ENCODE results near the gene CNTF.
A peak's percentile ranks its signal among the peaks of the same experiment; 100 is the strongest.
"Not testable (repeated sequence)": the region's sequence is repeated elsewhere in the genome, so short reads cannot be mapped to it uniquely, and the experiment has no call there.

CNTF gene, protein sequence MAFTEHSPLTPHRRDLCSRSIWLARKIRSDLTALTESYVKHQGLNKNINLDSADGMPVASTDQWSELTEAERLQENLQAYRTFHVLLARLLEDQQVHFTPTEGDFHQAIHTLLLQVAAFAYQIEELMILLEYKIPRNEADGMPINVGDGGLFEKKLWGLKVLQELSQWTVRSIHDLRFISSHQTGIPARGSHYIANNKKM

GRCh38 chr11:58622344-58622743 is at the start of gene CNTF:
Gene CNTF (plus strand): TSS chr11:58622665. CDS start chr11:58622753, 88 bp downstream.
- peak; percentile 37 for DNase-seq (ENCODE audit: low spot score)

DNA sequence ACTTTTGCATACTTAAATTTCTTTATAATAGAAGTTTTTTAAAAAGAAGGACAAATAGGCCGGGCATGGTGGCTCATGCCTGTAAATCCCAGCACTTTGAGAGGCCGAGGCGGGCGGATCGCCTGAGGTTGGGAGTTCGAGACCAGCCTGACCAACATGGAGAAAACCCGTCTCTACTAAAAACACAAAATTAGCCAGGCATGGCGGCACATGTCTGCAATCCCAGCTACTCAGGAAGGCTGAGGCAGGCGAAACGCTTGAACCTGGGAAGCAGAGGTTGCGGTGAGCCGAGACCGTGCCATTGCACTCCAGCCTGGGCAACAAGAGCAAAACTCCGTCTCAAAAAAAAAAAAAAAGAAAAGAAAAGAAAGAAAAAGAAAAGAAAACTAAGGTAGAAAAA is 49.6 kb upstream of the CNTF start:
- not testable (repeated sequence) for DNase-seq (ENCODE audit: low spot score)

GRCh38 chr11:58573451-58574104 is 48.9 kb upstream of the CNTF start:
- peak; percentile 63 for DNase-seq (ENCODE audit: low spot score)

DNA sequence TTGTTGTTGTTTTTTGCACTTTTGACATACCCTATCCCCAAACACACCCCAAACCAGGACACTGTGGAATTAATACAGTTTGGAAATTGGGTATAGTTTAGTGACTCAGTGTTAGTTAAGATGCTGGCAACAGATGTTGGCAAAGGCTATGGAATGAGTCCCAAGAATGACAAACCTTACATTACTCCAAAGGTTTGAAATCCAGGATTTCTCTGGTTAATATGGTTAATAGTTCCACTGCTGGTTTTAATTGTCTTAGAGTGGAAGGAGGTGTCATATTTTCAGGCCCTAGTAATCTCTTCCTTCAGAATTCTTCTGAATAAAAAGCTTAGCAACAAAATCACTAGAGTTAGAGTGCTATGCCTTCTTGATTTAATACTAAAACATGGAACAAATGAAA is 47.6 kb upstream of the CNTF start:
- peak; percentile 24 for DNase-seq (ENCODE audit: low spot score)

- peak; percentile 41 for DNase-seq (ENCODE audit: low spot score)
Observed at GRCh38 chr11:58575377-58576020, 47.0 kb upstream of the CNTF start, which contains the start of gene LPXN. Gene LPXN (minus strand): TSS chr11:58575856. CDS start chr11:58575772, 84 bp downstream.

- peak; percentile 9 for DNase-seq (ENCODE audit: low spot score)
Observed at GRCh38 chr11:58576887-58577471, 45.5 kb upstream of the CNTF start.

DNA sequence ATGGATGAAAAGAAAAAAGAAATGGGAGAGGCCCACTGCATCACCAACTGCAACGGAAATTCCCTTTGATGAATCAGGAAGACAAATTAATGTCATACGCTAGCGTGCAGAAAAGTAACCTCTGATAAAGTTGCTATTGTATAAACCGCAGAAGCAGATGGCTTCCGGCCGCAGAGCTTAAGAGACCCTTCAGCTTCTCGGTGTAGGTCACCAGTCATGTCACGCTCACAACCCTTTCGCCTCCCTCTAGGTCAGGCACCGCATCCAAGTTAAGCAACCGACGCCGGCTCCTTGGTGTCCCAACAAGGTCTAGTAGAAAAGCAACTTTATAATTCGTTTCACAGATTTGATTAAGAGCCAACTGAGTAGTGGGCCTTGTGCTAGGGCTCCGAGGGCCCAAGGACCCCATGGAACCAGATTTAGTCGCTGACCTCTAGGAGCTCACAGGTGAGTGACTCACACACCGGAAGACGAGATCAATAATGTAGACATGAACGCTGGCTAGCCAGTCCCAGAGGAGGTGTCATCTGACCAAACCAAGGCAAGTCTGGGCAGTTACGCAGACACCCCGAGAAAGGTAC is 44.8 kb upstream of the CNTF start:
- DNase-seq (ENCODE audit: low spot score) = peak; percentile 30

- peak; percentile 83 for DNase-seq (ENCODE audit: low spot score)
Observed at GRCh38 chr11:58578136-58578634, 44.3 kb upstream of the CNTF start.

DNA sequence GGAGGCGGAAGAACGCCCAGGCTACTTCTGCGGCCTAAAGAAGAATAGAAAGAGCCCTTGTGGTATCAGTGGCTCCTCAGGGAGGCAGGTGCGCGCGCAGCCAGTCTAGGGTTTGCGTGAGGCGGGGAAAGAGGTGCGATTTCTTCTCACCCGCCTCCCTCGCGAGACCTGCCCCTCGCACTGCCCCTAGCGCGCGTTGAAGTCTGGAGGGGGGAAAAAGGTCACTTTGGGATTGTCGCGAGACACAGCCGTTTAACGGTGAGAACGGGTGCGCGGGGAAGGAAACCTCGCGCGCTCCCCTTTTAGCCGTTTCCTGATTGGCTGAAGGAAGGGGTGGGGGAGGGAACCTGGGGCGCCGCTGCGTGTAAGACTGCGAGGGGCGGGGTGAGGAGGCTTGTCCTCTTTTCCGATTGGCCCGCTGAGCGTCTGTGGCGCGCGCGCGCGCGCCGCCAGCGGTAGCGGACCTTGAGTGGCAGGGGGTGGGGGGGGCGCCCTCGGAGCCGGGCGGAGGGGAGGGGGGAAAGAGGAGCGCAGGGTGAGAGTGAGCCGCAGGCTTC is 43.8 kb upstream of the CNTF start, which contains the start of gene ZFP91:
Gene ZFP91, plus strand, starts transcription at position 429 of the 557 bp plus-strand sequence. CDS start 219 bp downstream, outside the sequence.
- peak; percentile 93 for DNase-seq (ENCODE audit: low spot score)

DNA sequence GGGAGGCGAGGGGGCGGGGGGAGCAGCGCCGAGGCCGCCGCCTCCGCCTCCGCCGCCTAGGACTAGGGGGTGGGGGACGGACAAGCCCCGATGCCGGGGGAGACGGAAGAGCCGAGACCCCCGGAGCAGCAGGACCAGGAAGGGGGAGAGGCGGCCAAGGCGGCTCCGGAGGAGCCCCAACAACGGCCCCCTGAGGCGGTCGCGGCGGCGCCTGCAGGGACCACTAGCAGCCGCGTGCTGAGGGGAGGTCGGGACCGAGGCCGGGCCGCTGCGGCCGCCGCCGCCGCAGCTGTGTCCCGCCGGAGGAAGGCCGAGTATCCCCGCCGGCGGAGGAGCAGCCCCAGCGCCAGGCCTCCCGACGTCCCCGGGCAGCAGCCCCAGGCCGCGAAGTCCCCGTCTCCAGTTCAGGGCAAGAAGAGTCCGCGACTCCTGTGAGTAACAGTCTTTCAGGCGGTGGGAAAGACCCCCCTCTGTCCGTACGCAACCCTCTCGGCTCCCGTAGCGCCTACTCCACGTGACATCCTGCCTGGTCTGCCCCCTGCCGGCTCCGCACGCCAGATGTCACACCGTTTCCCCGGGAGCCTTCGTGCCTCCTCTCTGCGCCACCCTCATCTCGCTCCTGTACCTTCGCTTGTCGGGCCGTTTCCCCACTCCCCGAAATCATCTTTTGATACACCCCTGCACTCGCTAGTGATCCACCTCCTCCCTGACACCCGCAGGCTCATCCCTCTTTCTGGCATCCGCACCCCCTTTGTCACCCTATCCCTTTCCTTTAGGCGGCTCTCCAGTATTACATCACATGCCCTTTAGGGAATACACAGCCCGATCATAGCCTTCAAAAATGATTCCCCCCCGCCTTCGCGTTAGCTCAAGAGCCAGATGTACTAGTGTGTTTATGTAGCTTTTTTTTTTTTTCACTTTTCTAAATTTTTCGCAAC is 43.0 kb upstream of the CNTF start:
- peak; percentile 88 for DNase-seq (ENCODE audit: low spot score)

- no peak for DNase-seq (ENCODE audit: low spot score)
Observed at GRCh38 chr11:58580311-58580710, 42.2 kb upstream of the CNTF start.

- no peak for DNase-seq (ENCODE audit: low spot score)
Observed at GRCh38 chr11:58582437-58582836, 40.0 kb upstream of the CNTF start.

- no peak for DNase-seq (ENCODE audit: low spot score)
Observed at GRCh38 chr11:58586998-58587397, 35.5 kb upstream of the CNTF start.

- DNase-seq (ENCODE audit: low spot score) = no peak
Observed at GRCh38 chr11:58591659-58592058, 30.8 kb upstream of the CNTF start.

DNA sequence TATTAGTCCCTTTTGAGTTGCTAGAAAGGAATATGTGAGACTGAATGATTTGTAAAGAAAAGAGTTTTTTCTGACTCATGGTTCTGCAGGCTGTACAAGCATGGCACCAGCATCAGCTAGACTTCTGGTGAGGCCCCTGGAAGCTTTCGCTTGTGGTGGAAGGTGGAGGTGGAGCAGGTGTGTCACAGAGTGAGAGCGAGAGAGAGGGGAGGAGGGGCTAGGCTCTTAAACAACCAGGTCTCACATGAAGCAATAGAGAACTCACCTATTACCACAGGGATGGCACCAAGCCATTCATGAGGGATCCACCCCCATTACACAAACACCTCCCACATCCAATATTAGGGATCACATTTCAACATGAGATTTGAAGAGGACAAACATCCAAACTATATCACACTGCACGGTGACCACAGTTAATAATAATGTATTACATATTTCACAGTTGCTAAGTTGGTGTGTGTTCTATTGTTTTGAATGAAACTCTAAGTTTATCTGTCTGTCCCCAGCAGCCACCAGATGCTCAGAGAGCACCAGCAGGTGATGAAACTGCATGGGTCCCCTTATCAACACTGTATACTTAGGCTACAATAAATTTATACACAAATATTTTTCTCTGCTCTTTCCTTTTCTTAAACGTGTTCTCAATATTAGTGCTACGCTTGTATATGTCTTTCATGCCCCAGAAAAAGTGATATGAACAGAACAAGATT is 29.5 kb upstream of the CNTF start:
- no peak for DNase-seq (ENCODE audit: low spot score)

DNA sequence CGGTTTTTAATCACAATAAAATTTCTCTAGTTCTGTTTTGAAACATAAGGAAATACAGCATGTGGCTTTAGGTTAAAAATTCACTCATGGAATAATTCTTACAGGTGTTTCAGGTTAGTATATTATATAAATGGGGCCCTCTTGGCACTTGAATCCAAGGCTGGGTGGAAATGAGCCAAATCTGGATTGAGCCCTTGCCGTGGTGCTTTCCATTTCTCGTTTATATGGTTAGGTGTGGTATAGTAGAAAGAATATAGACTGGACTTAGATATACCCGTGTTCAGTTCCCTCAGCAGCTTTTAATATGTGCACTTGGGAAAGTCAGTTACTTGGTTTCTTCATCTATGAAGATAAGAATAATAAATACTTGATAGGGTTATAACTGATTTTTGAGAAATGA is 27.6 kb upstream of the CNTF start:
- no peak for DNase-seq (ENCODE audit: low spot score)

- DNase-seq (ENCODE audit: low spot score) = no peak
Observed at GRCh38 chr11:58596621-58597020, 25.8 kb upstream of the CNTF start.

GRCh38 chr11:58597486-58598144 is 24.9 kb upstream of the CNTF start:
- DNase-seq (ENCODE audit: low spot score) = no peak

- DNase-seq (ENCODE audit: low spot score) = no peak
Observed at GRCh38 chr11:58600510-58600909, 22.0 kb upstream of the CNTF start.
